Erythroblast (primary cell): ENCODE measurements around the gene TEKT1.

Experiments used
- GATA1 ChIP-seq: IDR thresholded peaks from 2 replicates; pipeline ENCODE4 v1.6.1; 2011; ENCODE audit warnings: low read depth, mild to moderate bottlenecking, control low read depth, low read length, moderate library complexity
- POLR2A ChIP-seq: IDR thresholded peaks from 2 replicates; pipeline ENCODE4 v1.6.1; 2011; ENCODE audit warnings: mild to moderate bottlenecking, low read length

DNA sequence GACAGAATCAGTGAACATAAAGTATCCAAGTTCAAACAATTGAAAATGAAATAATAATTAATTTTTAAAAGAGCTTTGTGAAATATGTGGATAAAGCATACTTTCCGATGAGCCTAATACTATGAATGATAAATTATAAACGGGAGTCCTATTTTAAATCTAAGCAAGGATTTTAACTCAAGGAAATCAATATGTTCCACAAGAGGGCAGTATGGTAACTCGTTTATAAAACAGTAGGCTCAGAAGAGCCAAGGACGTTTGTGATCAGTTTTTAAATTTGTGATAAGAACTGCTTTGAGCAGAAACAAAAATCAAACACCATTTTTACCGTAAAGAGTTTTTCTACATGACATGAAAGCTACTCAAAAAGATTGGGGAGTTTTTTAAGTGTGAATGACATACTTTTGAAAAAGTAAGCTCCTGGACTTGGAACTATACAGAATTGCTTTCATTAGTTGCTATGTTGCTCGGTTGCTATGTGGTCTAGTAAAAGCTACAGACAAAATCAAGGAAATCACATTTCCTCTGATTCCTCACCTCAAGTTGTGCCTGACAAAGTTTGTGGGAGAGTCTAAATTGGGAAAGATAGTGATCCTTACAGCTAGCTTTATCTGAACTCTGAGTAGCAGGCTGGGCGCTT, 11.8 kb upstream of the TEKT1 start:
- TF ChIP-seq POLR2A (no peak), GATA1 (no peak)
